ENCODE results near the gene TAF1C. TPM values are rescaled to one million over a fixed set of nuclear protein-coding genes. Genes with fewer than 3 reads are reported as not detected.

The TAF1C gene
- total and polyA plus RNA-seq, 2 donors from 2014 or later, result 24.7 to 64.7 TPM

- H3K4me3 ChIP-seq (ENCODE audit: low read length in 3 of 3), result no peak overlapping the region
- TF ChIP-seq, protein P1, sequence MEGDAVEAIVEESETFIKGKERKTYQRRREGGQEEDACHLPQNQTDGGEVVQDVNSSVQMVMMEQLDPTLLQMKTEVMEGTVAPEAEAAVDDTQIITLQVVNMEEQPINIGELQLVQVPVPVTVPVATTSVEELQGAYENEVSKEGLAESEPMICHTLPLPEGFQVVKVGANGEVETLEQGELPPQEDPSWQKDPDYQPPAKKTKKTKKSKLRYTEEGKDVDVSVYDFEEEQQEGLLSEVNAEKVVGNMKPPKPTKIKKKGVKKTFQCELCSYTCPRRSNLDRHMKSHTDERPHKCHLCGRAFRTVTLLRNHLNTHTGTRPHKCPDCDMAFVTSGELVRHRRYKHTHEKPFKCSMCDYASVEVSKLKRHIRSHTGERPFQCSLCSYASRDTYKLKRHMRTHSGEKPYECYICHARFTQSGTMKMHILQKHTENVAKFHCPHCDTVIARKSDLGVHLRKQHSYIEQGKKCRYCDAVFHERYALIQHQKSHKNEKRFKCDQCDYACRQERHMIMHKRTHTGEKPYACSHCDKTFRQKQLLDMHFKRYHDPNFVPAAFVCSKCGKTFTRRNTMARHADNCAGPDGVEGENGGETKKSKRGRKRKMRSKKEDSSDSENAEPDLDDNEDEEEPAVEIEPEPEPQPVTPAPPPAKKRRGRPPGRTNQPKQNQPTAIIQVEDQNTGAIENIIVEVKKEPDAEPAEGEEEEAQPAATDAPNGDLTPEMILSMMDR (IDR thresholded peaks at IDR 0.05; ENCODE audit: borderline replicate concordance, extremely low read depth, insufficient read depth), result no peak
- H3K27ac ChIP-seq (ENCODE audit: low read depth in 2 of 2, low read length in 2 of 2), result no peak overlapping the region
- no peak overlapping the region for H3K9ac ChIP-seq (ENCODE audit: low read length in 3 of 3)
- DNase-seq (peak in 3 of 5 donors; percentile 25 to 62 (median 51)), FAIRE-seq (no peak)
- H3K36me3 ChIP-seq (ENCODE audit: control insufficient read depth in 2 of 3, insufficient read depth in 3 of 3, low read length in 3 of 3), result no peaks in the 10 kb centered on the region
- intact Hi-C loops (cut with DNase I), result no loop called here
- H3K27me3 ChIP-seq (ENCODE audit: control insufficient read depth, insufficient read depth, low read length), result no peaks in the 10 kb centered on the region
- H3K4me1 ChIP-seq (ENCODE audit: control insufficient read depth in 2 of 3, insufficient read depth in 2 of 3, low read depth in 1 of 3, low read length in 3 of 3), result no peaks in the 10 kb centered on the region
- H3K9me3 ChIP-seq (ENCODE audit: control insufficient read depth in 2 of 3, insufficient read depth in 1 of 3, low read length in 3 of 3), result no peaks in the 10 kb centered on the region
Observed at GRCh38 chr16:84194470-84195200, 7.8 kb upstream of the TAF1C start.

DNA sequence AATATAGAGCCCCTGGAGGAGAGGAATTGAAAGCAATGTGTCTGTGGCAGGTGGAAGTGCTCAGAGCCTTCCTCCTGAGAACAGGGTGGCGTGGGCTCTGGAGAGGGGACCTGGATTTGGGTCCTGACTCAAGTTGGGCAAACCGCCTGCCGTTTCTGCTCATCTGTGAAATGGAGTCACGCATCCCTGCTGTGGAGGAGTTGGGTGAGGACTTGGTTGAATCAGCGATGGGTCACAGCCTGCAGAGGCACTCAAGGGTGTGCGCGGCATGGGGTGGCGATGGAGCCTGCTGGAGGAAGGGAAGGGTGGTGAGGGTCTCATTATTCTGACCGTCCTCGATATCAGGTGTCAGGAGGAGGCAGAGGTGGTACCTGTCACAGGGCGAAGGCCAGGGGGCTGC lies 7.2 kb upstream of the TAF1C start:
- TF ChIP-seq, protein P1 (IDR thresholded peaks at IDR 0.05; ENCODE audit: borderline replicate concordance, extremely low read depth, insufficient read depth), result no peak
- no peak overlapping the region for H3K4me3 ChIP-seq (ENCODE audit: low read length in 3 of 3)
- FAIRE-seq (no peak), DNase-seq (peak in 1 of 5 donors; percentile 21)
- intact Hi-C loops (cut with DNase I), result no loop called here
- no peaks in the 10 kb centered on the region for H3K9me3 ChIP-seq (ENCODE audit: control insufficient read depth in 2 of 3, insufficient read depth in 1 of 3, low read length in 3 of 3)
- H3K4me1 ChIP-seq (ENCODE audit: control insufficient read depth in 2 of 3, insufficient read depth in 2 of 3, low read depth in 1 of 3, low read length in 3 of 3), result no peaks in the 10 kb centered on the region
- no peak overlapping the region for H3K9ac ChIP-seq (ENCODE audit: low read length in 3 of 3)
- H3K36me3 ChIP-seq (ENCODE audit: control insufficient read depth in 2 of 3, insufficient read depth in 3 of 3, low read length in 3 of 3), result no peaks in the 10 kb centered on the region
- no peaks in the 10 kb centered on the region for H3K27me3 ChIP-seq (ENCODE audit: control insufficient read depth, insufficient read depth, low read length)
- no peak overlapping the region for H3K27ac ChIP-seq (ENCODE audit: low read depth in 2 of 2, low read length in 2 of 2)

- Histone ChIP-seq H3K27me3 (ENCODE audit: control insufficient read depth, insufficient read depth, low read length) (no peaks in the 10 kb centered on the region), H3K4me1 (ENCODE audit: control insufficient read depth in 2 of 3, insufficient read depth in 2 of 3, low read depth in 1 of 3, low read length in 3 of 3) (no peaks in the 10 kb centered on the region), H3K27ac (ENCODE audit: low read depth in 2 of 2, low read length in 2 of 2) (no peak overlapping the region), H3K4me3 (ENCODE audit: low read length in 3 of 3) (no peak overlapping the region), H3K9me3 (ENCODE audit: control insufficient read depth in 2 of 3, insufficient read depth in 1 of 3, low read length in 3 of 3) (no peaks in the 10 kb centered on the region), H3K36me3 (ENCODE audit: control insufficient read depth in 2 of 3, insufficient read depth in 3 of 3, low read length in 3 of 3) (no peaks in the 10 kb centered on the region), H3K9ac (ENCODE audit: low read length in 3 of 3) (no peak overlapping the region)
- DNase-seq (no peak), FAIRE-seq (no peak)
- intact Hi-C loops (cut with DNase I), result no loop called here
- TF ChIP-seq, protein P1 (IDR thresholded peaks at IDR 0.05; ENCODE audit: borderline replicate concordance, extremely low read depth, insufficient read depth), result no peak
Observed at GRCh38 chr16:84193480-84193879, 6.6 kb upstream of the TAF1C start.
